Immature natural killer cell (primary cell): ENCODE measurements around the gene LRRC4. TPM values are rescaled to one million over a fixed set of nuclear protein-coding genes. Genes with fewer than 3 reads are reported as not detected.

Source experiments
- DNase-seq, 3 donors: peaks; one replicate each; pipeline ENCODE4 v3.0.0; 2022; ENCODE audit warnings: mixed read lengths in 1 of 3
- H3K27ac Mint-ChIP-seq, 6 donors: one replicate each; pipeline ENCODE4 v1.8.0; 2020; ENCODE audit warnings: mixed read lengths in 6 of 6, mild to moderate bottlenecking in 5 of 6, inconsistent platforms in 4 of 6, moderate library complexity in 3 of 6
- H3K27me3 Mint-ChIP-seq, 3 donors: one replicate each; pipeline ENCODE4 v1.8.0; 2020 to 2021; ENCODE audit warnings: low read depth in 3 of 3, mild to moderate bottlenecking in 3 of 3, mixed read lengths in 3 of 3, moderate library complexity in 3 of 3, inconsistent platforms in 1 of 3
- H3K36me3 Mint-ChIP-seq, 3 donors: one replicate each; pipeline ENCODE4 v1.8.0; 2020; ENCODE audit warnings: mixed read lengths in 3 of 3, inconsistent platforms in 2 of 3, mild to moderate bottlenecking in 2 of 3
- H3K4me1 Mint-ChIP-seq, 2 donors: one replicate each; pipeline ENCODE4 v1.8.0; 2020; ENCODE audit warnings: inconsistent platforms in 2 of 2, mild to moderate bottlenecking in 2 of 2, mixed read lengths in 2 of 2, moderate library complexity in 1 of 2
- H3K4me3 Mint-ChIP-seq, 5 donors: one replicate each; pipeline ENCODE4 v1.8.0; 2020; ENCODE audit warnings: mild to moderate bottlenecking in 5 of 5, mixed read lengths in 5 of 5, inconsistent platforms in 3 of 5, moderate library complexity in 3 of 5
- H3K9me3 Mint-ChIP-seq, 6 donors: one replicate each; pipeline ENCODE4 v1.8.0; 2020; ENCODE audit warnings: mild to moderate bottlenecking in 6 of 6, mixed read lengths in 6 of 6, inconsistent platforms in 4 of 6, moderate library complexity in 3 of 6
- polyA plus RNA-seq, 3 donors: library from polyadenylated mRNA; unstranded; fragments of 300-500 nt; fragmentation: Illumina TruSeq; gene quantifications; one replicate each; pipeline ENCODE4 v1.2.3, GENCODE V29; 2021

Gene LRRC4
- polyA plus RNA-seq, 3 donors from 2014 or later: 0.08 to 0.36 TPM; not detected in 1

DNA sequence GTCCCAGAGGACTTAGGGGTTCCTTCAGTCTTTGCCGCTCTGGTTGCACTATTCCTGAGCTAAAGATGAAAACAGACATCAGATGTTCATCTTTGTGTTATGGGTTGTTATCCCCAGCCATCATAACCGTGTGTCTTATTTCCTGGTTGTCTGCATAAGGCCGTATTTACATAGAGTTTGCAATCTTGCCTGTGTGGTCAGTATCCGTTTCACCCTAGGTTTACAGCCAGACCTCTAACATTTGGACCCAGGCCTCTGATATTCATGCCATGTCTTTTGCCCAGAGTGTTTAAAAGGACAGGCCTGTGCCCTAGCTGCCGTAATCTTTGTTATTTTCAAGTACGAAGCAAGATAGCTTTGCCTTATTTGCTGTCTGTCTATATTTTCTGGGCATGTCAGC is 26.6 kb downstream of the LRRC4 start:
- Mint-ChIP-seq H3K4me1 (peaks cover 25% of the 10 kb centered on the region in 2 donors), H3K36me3 (peaks cover 0 to 6% (median 3%) of the 10 kb centered on the region in 3 donors), H3K27ac (peak overlapping the region in 2 of 6 donors; percentile 20 to 27), H3K4me3 (no peak overlapping the region), H3K27me3 (no peaks in the 10 kb centered on the region), H3K9me3 (no peaks in the 10 kb centered on the region)
- no peak for DNase-seq

DNA sequence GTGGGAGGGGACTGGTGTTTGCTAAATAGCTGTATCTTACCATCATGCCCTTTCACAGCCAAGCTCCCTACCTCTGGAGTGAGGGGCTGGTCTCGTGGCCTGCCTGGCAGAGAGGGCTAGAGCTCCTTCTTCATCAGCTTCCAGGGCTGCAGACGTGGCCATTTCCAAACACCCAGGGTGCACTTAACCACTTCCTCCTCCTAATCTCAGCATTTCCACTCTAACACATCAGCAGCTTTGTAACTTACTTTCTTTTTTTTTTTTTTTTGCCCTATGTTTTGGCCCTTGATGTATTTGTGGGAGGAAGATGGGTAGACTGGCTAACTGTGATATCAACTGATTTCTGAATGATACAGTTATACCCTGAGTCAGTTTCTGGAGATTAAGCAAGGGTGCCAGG is 27.4 kb downstream of the LRRC4 start:
- no peaks in the 10 kb centered on the region for H3K27me3 Mint-ChIP-seq
- no peaks in the 10 kb centered on the region for H3K9me3 Mint-ChIP-seq
- H3K27ac Mint-ChIP-seq: peak overlapping the region in 4 of 6 donors; percentile 8 to 41 (median 20)
- H3K4me1 Mint-ChIP-seq: peaks cover 25% of the 10 kb centered on the region in 2 donors
- peak overlapping the region in 3 of 5 donors; percentile 14 to 41 (median 31) for H3K4me3 Mint-ChIP-seq
- peak in 1 of 3 donors; percentile 33 for DNase-seq
- H3K36me3 Mint-ChIP-seq: peaks cover 0 to 6% (median 3%) of the 10 kb centered on the region in 3 donors

DNA sequence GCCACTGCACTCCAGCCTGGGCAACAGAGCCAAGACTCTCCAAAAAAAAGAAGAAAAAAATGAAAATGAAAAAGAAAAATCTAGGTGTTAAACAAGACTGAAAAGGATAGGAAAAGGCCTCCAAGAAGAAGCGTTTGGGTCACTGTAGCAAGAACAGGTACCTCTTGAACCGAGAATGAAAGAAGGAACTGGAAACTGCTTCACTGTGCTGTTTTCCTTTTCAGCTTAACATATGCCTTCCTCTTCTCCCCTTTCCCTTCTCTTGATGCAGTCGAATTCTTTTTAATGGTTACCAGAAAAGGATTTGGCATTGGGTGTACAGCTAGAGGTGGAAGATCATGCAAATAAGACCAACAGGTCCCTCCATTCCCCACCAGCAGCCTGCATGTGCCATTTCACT is 28.1 kb downstream of the LRRC4 start:
- H3K4me3 Mint-ChIP-seq: no peak overlapping the region

DNA sequence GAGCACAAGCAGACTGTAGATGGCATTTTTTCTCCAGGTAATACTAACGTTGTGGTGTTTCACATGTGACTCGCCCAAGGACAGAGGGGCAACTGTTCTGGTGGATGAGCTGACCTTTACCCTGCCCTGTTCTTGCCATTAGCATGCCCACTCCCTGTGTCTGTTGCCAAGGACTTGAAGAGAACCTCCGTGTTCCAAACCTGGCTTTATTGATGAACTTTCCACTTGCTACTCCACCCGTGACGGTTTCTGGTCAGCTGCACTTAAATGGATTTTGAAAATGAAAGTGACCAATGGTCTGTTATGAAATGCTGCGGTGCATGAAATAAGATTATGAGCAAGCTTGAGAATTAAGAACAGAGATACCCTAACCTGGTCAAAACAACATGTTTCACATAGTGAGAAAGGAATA is 30.4 kb downstream of the LRRC4 start:
- Mint-ChIP-seq H3K27me3 (no peaks in the 10 kb centered on the region), H3K4me3 (no peak overlapping the region), H3K9me3 (no peaks in the 10 kb centered on the region), H3K4me1 (peaks cover 25% of the 10 kb centered on the region in 2 donors), H3K36me3 (peaks cover 3 to 6% (median 4%) of the 10 kb centered on the region in 3 donors), H3K27ac (no peak overlapping the region)
- no peak for DNase-seq

More for the DNA sequence above, 28.1 kb downstream of the LRRC4 start:
- Mint-ChIP-seq H3K27me3 (no peaks in the 10 kb centered on the region), H3K4me1 (peaks cover 25% of the 10 kb centered on the region in 2 donors), H3K36me3 (peaks cover 0 to 6% (median 3%) of the 10 kb centered on the region in 3 donors), H3K27ac (peak overlapping the region in 2 of 6 donors; percentile 21 to 68), H3K9me3 (no peaks in the 10 kb centered on the region)
- DNase-seq: no peak

DNA sequence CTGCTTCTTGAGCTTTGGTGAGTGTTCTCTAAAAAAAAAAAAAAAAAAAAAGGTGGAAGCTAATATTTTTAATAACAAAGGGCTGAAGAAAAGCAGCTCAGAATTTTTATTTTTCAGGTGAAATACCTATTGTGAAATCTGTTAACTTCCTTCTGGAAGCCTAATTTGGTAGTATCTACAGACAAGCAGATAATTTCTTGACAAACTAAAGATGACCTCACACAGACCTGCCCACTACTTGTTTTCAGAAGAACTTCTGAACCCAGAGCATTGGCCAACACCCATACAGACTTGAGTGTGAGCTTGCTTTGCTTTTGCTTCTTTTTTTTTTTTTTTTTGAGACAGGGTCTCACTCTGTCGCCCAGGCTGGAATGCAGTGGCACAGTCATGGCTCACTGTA is 31.2 kb downstream of the LRRC4 start:
- Mint-ChIP-seq H3K4me3 (no peak overlapping the region), H3K27me3 (no peaks in the 10 kb centered on the region), H3K4me1 (peaks cover 21 to 25% of the 10 kb centered on the region in 2 donors), H3K27ac (no peak overlapping the region), H3K9me3 (no peaks in the 10 kb centered on the region), H3K36me3 (peaks cover 3 to 6% (median 4%) of the 10 kb centered on the region in 3 donors)
- no peak for DNase-seq

DNA sequence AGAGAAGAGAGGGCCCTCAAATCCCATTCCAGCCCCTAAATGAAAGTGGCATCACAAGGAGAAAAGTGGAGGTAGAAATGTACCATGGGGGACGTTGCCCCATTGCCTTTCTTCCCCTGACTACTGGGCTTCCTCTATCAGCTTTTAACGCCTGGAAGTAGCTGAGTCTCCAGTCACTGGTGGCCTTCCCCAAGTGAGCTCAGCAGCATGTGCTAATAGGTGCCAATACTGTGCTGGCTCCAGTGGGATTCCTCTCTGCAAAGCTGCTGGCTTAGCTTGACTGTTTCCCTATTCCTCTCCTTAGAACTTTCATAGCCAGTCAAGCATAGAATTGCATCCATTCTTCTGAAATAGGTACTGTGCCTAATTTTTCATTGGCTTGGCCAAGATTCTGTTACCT is 32.6 kb downstream of the LRRC4 start:
- Mint-ChIP-seq H3K4me1 (peaks cover 7 to 13% of the 10 kb centered on the region in 2 donors), H3K27ac (no peak overlapping the region), H3K36me3 (peaks cover 4 to 6% (median 4%) of the 10 kb centered on the region in 3 donors), H3K9me3 (no peaks in the 10 kb centered on the region), H3K27me3 (no peaks in the 10 kb centered on the region), H3K4me3 (no peak overlapping the region)
- DNase-seq: no peak

DNA sequence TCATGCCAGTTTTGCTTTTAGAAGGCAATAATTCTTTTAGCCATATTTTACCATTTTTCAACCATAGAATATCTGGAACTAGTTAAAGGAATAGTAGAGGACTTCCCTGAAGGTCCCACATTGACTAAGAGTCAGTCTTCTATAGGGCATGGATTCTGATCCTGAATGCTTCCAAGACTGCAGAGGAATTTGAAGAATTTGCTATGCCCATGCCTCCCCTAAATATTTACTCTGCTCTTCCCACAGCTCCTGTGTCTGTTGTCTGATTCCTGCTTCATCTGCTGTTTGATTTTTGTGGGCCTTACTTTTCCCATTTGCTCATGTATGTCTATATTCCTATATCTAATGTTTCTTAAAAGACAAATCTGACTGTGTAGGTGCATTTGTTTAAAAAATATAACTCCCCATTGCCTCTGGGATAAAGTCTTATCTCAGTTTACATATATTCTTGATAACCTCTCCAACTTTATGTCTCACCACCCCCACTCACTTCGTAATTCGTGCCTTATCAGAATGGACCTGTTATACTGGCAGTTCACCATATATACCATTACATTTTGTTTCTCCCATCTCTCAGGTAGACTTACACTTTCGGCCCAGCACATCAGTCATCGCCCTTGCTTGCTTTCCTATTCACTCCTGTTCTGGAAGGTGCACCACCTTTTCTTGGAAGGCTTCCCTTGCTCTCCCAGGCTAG is 33.9 kb downstream of the LRRC4 start:
- Mint-ChIP-seq H3K36me3 (peaks cover 10 to 16% (median 11%) of the 10 kb centered on the region in 3 donors), H3K4me1 (peaks cover 0 to under 1% of the 10 kb centered on the region in 2 donors), H3K27me3 (no peaks in the 10 kb centered on the region), H3K4me3 (no peak overlapping the region), H3K27ac (peak overlapping the region in 1 of 6 donors; percentile 6), H3K9me3 (no peaks in the 10 kb centered on the region)
- DNase-seq: no peak

DNA sequence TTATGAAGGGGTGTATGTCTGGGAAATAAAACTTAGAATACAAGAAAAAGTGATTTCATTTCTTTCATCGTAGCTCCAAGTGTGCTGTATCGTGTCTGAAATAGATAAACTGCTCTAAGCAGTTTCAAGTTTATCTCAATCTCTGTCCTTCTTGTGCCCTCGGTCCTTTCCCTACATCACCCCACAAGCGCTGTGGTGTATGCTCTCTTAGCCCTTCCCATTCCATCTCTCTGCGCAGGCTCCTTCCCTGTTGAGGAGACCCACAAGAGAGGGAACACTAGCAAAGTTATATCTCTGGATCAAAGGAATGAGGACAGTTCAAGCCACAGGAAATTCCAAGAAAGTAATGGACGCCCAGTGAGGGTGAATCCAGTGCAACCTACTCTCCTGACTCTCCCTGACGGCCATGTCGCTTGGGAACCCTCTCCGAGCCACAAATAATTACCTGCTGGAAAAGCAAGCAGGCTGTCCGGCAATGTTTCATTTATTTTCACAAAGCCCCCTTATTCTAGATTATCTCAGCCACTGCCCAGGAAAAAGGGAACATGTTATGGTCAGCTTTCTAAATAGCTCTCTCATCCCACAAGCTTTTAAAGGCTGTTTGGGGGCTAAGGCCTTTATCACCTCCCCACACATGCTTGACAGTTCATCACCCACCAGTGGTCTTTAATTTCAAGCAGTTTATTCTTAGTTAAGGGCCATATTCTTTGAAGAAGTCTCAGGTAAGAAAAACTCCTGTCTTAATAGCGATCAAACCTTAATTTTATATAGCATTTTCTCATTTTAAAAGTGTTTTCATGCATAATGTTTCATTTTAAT is 34.8 kb downstream of the LRRC4 start:
- Mint-ChIP-seq H3K27me3 (no peaks in the 10 kb centered on the region), H3K27ac (no peak overlapping the region), H3K4me3 (no peak overlapping the region), H3K36me3 (peaks cover 18 to 21% (median 20%) of the 10 kb centered on the region in 3 donors), H3K4me1 (no peaks in the 10 kb centered on the region), H3K9me3 (no peaks in the 10 kb centered on the region)
- no peak for DNase-seq

DNA sequence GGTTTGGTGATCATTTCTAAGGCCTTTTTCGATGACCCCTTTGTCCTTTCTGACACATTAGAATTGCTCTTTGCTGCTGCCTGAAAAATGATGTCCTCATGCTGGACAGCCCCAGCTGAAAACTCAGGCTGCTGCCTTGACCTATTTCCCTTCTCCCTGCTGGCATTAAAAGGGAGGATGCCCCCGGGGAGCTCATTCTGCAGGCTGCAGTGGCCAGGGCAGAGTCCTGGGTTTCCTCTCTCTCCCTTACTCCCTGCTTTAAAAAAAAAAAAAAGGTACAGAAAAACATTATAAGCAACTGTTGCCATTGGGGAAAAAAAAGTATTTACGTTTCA is 35.4 kb downstream of the LRRC4 start:
- no peak overlapping the region for H3K4me3 Mint-ChIP-seq
- H3K27ac Mint-ChIP-seq: no peak overlapping the region
- H3K27me3 Mint-ChIP-seq: no peaks in the 10 kb centered on the region
- H3K36me3 Mint-ChIP-seq: peaks cover 23 to 25% (median 24%) of the 10 kb centered on the region in 3 donors
- H3K4me1 Mint-ChIP-seq: no peaks in the 10 kb centered on the region
- no peak for DNase-seq
- no peaks in the 10 kb centered on the region for H3K9me3 Mint-ChIP-seq

DNA sequence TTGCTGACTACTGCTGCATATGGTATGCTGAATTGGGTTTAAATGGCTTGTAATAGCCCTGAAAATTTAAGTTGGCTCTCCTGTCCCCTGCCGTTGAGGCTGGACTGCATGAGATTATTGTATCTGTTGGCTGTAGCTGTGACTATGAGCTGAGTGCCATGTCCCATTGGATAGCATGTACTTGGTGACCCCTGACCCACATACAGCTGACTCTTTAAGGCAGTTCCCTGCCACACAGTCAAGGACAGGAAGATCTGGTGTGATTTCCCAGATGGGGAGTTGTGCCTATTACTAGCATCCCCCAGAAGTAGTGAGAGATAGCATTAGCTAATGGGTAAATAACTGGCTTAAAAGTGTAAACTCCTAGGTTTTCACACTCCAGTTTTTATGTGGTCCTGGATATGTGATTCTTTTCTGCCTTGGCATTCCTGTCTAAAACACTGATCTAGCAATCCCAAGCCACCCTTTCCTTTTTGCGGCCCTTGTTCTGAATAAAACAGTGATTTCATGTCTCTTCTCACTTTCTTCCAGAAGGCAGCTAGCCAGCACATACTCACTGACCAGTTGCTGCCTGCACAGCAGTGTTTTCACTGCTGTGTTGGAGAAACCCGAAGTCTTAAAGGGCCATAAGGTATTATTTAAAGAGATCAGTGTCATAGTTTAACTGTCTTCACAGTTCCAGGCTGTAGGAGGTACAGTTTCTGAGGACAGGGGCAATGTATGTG is 35.9 kb downstream of the LRRC4 start:
- no peaks in the 10 kb centered on the region for H3K9me3 Mint-ChIP-seq
- H3K36me3 Mint-ChIP-seq: peaks cover 23 to 25% (median 23%) of the 10 kb centered on the region in 3 donors
- H3K27me3 Mint-ChIP-seq: peaks cover 0 to under 1% (median 0%) of the 10 kb centered on the region in 3 donors
- H3K4me3 Mint-ChIP-seq: no peak overlapping the region
- no peak overlapping the region for H3K27ac Mint-ChIP-seq
- no peaks in the 10 kb centered on the region for H3K4me1 Mint-ChIP-seq
- no peak for DNase-seq

DNA sequence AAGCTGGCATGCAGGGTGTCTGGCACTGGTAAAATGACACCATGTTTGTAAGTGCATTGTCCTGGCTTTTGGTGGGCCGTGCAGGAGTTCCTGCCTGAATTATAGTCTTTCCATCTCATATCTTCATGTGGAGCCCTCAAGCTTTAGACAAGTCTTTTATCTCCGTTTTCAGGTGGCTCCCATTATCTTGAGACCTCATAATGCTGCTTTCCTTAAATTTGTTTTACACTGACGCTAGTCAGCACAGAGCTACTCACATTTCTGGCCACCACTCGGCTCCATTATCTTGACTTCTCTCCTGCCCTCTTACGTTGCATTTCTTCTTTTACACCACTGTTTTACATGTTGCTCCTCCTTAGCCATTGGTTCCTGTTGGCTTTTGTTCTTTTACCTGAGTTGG is 37.2 kb downstream of the LRRC4 start:
- Mint-ChIP-seq H3K4me3 (no peak overlapping the region), H3K36me3 (peaks cover 23 to 25% (median 23%) of the 10 kb centered on the region in 3 donors), H3K27ac (no peak overlapping the region), H3K4me1 (no peaks in the 10 kb centered on the region), H3K9me3 (no peaks in the 10 kb centered on the region), H3K27me3 (peaks cover 0 to 2% (median 0%) of the 10 kb centered on the region in 3 donors)
- DNase-seq: no peak

DNA sequence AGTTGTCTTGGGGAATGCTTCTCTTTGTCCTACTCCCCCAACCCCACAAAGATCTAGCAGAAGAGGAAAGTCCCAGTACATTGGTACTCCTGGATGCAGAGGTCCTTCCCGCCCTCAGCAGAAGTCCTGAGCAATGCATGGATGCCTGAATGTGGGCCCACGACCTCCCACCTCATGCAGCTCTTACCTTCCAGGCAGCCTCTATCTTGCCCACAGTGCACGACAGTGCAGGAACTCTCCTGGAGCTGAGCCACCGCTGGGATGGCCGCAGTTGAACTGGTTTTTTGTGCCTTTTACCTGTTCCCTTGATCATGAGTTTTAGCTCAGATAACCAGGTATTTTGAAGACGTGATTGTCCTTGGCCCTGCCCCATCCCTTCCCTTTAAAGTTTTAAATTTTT is 37.9 kb downstream of the LRRC4 start:
- peaks cover 0 to 2% (median 0%) of the 10 kb centered on the region in 3 donors for H3K27me3 Mint-ChIP-seq
- peaks cover 23 to 25% (median 23%) of the 10 kb centered on the region in 3 donors for H3K36me3 Mint-ChIP-seq
- no peak overlapping the region for H3K27ac Mint-ChIP-seq
- DNase-seq: no peak
- H3K4me1 Mint-ChIP-seq: no peaks in the 10 kb centered on the region
- no peak overlapping the region for H3K4me3 Mint-ChIP-seq
- no peaks in the 10 kb centered on the region for H3K9me3 Mint-ChIP-seq

DNA sequence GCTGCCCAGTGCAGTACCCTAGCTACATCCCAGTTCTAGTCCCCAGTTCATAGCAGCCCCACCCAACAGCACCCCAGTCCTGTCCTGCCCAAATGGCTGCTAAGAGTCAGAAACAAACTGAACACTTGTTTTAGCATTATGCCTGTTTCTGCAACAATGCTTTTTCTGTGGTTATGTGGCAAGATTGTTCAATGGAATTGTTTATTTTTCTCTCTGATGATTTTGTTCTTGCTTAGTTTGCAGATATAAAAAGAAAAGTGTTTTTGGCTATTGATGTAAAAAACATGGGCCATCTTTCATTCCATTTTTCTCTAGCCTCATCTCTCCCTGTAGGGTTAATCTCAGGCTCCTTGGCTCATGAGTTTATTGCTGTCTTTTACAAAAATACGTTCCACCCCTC is 42.5 kb downstream of the LRRC4 start:
- no peaks in the 10 kb centered on the region for H3K9me3 Mint-ChIP-seq
- no peak overlapping the region for H3K4me3 Mint-ChIP-seq
- DNase-seq: no peak
- H3K36me3 Mint-ChIP-seq: peaks cover 19 to 23% (median 20%) of the 10 kb centered on the region in 3 donors
- no peak overlapping the region for H3K27ac Mint-ChIP-seq
- H3K4me1 Mint-ChIP-seq: peaks cover 9% of the 10 kb centered on the region in 2 donors
- peaks cover 0 to 2% (median 0%) of the 10 kb centered on the region in 3 donors for H3K27me3 Mint-ChIP-seq
